Hepatocyte (in vitro differentiated cells): ENCODE measurements around the gene MYO3B.

Source experiments
- EZH2 ChIP-seq: fragments of 200-600 bp; sonication (generic); IDR thresholded peaks from 2 replicates; pipeline ENCODE4 v1.6.1; 2016; ENCODE audit warnings: antibody characterized with exemption, mild to moderate bottlenecking, borderline replicate concordance
- TF ChIP-seq, protein P1 (sequence below): fragments of 200-600 bp; sonication (generic); IDR thresholded peaks from 2 replicates; pipeline ENCODE4 v1.5.1; 2016; ENCODE audit warnings: antibody characterized with exemption, mild to moderate bottlenecking; ENCODE audit not compliant: poor library complexity

DNA sequence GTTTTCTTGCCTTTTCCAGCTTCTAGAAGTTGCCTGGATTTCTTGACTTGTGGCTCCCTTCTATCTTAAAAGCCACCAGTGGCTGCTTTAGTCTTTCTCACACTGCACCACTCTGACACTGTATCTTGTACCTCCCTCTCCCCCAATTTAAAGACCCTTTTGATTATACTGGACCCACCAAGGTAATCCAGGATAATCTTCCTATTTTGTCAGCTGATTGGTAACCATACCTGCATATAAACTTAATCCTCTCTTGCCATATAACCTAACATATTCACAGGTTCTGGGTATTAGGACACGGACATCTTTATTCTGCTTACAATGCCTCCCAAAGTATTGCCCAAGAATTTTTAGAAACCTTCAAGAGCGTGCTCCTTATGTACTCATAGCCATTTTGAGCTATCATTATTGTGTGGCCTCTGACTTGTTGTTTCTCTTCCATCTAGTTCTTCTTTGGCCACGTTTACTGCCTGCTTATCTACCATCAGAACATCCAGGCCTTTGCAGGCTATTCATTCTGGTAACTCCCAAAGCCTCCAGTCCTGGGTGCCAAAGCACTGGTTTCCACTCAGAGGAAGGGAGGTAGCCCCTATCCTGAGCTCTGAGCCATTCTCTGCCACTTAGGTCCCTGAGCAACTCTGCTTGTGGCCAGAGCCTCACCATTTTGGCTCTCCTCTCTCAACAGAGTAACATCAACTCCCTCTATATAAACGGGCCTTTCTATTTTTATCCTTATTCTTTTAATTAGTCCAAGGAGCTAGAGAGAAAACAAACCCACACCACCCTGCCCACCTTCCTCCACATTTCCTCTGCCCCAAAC is 70.8 kb downstream of the MYO3B start:
- TF ChIP-seq, protein P1, sequence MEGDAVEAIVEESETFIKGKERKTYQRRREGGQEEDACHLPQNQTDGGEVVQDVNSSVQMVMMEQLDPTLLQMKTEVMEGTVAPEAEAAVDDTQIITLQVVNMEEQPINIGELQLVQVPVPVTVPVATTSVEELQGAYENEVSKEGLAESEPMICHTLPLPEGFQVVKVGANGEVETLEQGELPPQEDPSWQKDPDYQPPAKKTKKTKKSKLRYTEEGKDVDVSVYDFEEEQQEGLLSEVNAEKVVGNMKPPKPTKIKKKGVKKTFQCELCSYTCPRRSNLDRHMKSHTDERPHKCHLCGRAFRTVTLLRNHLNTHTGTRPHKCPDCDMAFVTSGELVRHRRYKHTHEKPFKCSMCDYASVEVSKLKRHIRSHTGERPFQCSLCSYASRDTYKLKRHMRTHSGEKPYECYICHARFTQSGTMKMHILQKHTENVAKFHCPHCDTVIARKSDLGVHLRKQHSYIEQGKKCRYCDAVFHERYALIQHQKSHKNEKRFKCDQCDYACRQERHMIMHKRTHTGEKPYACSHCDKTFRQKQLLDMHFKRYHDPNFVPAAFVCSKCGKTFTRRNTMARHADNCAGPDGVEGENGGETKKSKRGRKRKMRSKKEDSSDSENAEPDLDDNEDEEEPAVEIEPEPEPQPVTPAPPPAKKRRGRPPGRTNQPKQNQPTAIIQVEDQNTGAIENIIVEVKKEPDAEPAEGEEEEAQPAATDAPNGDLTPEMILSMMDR: no peak
- TF ChIP-seq EZH2: no peak
